Fibroblast of mammary gland (primary cell): ENCODE results near the gene TNNI3.
"Not testable (repeated sequence)": the region's sequence is repeated elsewhere in the genome, so short reads cannot be mapped to it uniquely, and the experiment has no call there.

Source experiments
- DNase-seq: peaks from one replicate; pipeline ENCODE4 v3.0.0-alpha.2; 2010; ENCODE audit warnings: low read depth
- H3K4me3 ChIP-seq: 2 replicates; pipeline ENCODE4 v1.5.1; 2011; ENCODE audit warnings: low read depth, mild to moderate bottlenecking, low read length, moderate library complexity; ENCODE audit not compliant: control insufficient read depth
- CTCF ChIP-seq: conservative IDR thresholded peaks from 2 replicates; pipeline ENCODE4 v1.5.1; 2011; ENCODE audit warnings: low read depth, low read length, inconsistent platforms; ENCODE audit not compliant: control insufficient read depth, insufficient read depth

TNNI3 gene

GRCh38 chr19:55172741-55173140 lies 15.2 kb upstream of the TNNI3 start:
- TF ChIP-seq CTCF = no peak
- H3K4me3 ChIP-seq = peak overlapping the region; percentile 61
- peak; percentile 78 for DNase-seq

- H3K4me3 ChIP-seq = peak overlapping the region; percentile 61
Measured at GRCh38 chr19:55172318-55172717, 14.8 kb upstream of the TNNI3 start.

GRCh38 chr19:55171440-55171839 lies 13.9 kb upstream of the TNNI3 start:
- no peak for TF ChIP-seq CTCF
- DNase-seq = no peak
- H3K4me3 ChIP-seq = no peak overlapping the region

More at GRCh38 chr19:55172318-55172717, 14.8 kb upstream of the TNNI3 start:
- not testable (repeated sequence) for DNase-seq

- TF ChIP-seq CTCF = no peak
- H3K4me3 ChIP-seq = no peak overlapping the region
- DNase-seq = no peak
Measured at GRCh38 chr19:55169136-55169535, 11.6 kb upstream of the TNNI3 start.

GRCh38 chr19:55166530-55167268 lies 9.2 kb upstream of the TNNI3 start, which contains the start of gene DNAAF3:
DNAAF3 (minus strand) TSS chr19:55166613; CDS start chr19:55166413, 200 bp downstream.
- no peak for TF ChIP-seq CTCF
- peak within 1 kb of the TSS; percentile 56 for H3K4me3 ChIP-seq
- DNase-seq = peak; percentile 96

GRCh38 chr19:55165952-55166529 lies 8.5 kb upstream of the TNNI3 start:
- TF ChIP-seq CTCF = peak; percentile 37
- DNase-seq = peak; percentile 61
- H3K4me3 ChIP-seq = peak overlapping the region; percentile 56

- no peak for DNase-seq
- no peak for TF ChIP-seq CTCF
- no peak overlapping the region for H3K4me3 ChIP-seq
Measured at GRCh38 chr19:55161571-55162322, 4.2 kb upstream of the TNNI3 start.
